Cardiac muscle cell (in vitro differentiated cells and primary cell): ENCODE data around the gene TMEM207. TPM values are rescaled to one million over a fixed set of nuclear protein-coding genes. Genes with fewer than 3 reads are reported as not detected.
A peak's percentile ranks its signal among the peaks of the same experiment; 100 is the strongest.

Experiments used
- DNase-seq, 2 donors: peaks; one replicate each; pipeline versions ENCODE4 v3.0.0 to v3.0.0-alpha.2; 2010 to 2017; ENCODE audit warnings: low read depth in 1 of 2, low spot score in 1 of 2
- H3K27ac ChIP-seq: fragments of 200-600 bp; sonication (generic); 2 replicates; pipeline ENCODE4 v1.5.1; 2016
- H3K27me3 ChIP-seq: fragments of 200-600 bp; sonication (generic); 2 replicates; pipeline ENCODE4 v1.6.0; 2016; ENCODE audit warnings: control low read depth
- H3K36me3 ChIP-seq: fragments of 200-600 bp; sonication (generic); 2 replicates; pipeline ENCODE4 v1.5.1; 2016; ENCODE audit warnings: control low read depth
- H3K4me1 ChIP-seq: fragments of 200-600 bp; sonication (generic); 2 replicates; pipeline ENCODE4 v1.8.1; 2017; ENCODE audit warnings: low read depth, mild to moderate bottlenecking, mixed run types
- H3K4me3 ChIP-seq: fragments of 200-600 bp; sonication (generic); 2 replicates; pipeline ENCODE4 v1.5.1; 2016; ENCODE audit warnings: mild to moderate bottlenecking
- H3K9me3 ChIP-seq: fragments of 200-600 bp; sonication (generic); 2 replicates; pipeline ENCODE4 v1.5.1; 2017; ENCODE audit warnings: low read depth, mild to moderate bottlenecking, control low read depth
- polyA plus RNA-seq: library from polyadenylated mRNA; unstranded; fragments of >200 nt; fragmentation: Nextera tagmentation; extraction: Ambion mirVana; gene quantifications from 2 replicates; pipeline ENCODE4 v1.2.1, GENCODE V29; 2016
- total RNA-seq: library from RNA; depleted of rRNA; stranded (reverse); fragments of >200 nt; gene quantifications from 2 replicates; pipeline ENCODE4 v1.2.3, GENCODE V29; 2016
- TF ChIP-seq, protein P1 (sequence below): IDR thresholded peaks from 2 replicates; pipeline ENCODE4 v1.5.1; 2012; ENCODE audit warnings: low read depth, mild to moderate bottlenecking, low read length

The TMEM207 gene
- total and polyA plus RNA-seq, 2 experiments from 2014 or later: not detected

DNA sequence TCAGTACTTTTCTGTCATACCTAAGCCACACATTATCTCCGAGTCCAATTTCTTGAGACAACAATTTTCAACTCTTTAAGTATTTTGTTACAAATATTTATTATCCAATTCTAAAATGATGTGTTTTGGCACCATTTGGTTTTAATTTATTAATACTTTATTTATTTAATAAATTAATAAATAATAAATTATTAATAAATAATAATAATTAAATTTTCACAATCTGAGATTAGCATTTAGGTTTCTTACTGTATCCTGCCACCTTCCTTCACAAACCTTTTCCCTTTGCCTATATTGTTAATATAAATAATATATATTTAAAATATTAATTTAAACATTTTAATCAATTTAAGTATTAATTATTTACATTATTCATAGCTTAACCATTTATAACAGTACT is 23.9 kb downstream of the TMEM207 start:
- Histone ChIP-seq H3K4me1 (no peaks in the 10 kb centered on the region), H3K4me3 (no peak overlapping the region), H3K9me3 (no peaks in the 10 kb centered on the region), H3K27ac (no peak overlapping the region), H3K36me3 (no peaks in the 10 kb centered on the region), H3K27me3 (no peaks in the 10 kb centered on the region)
- TF ChIP-seq, protein P1, sequence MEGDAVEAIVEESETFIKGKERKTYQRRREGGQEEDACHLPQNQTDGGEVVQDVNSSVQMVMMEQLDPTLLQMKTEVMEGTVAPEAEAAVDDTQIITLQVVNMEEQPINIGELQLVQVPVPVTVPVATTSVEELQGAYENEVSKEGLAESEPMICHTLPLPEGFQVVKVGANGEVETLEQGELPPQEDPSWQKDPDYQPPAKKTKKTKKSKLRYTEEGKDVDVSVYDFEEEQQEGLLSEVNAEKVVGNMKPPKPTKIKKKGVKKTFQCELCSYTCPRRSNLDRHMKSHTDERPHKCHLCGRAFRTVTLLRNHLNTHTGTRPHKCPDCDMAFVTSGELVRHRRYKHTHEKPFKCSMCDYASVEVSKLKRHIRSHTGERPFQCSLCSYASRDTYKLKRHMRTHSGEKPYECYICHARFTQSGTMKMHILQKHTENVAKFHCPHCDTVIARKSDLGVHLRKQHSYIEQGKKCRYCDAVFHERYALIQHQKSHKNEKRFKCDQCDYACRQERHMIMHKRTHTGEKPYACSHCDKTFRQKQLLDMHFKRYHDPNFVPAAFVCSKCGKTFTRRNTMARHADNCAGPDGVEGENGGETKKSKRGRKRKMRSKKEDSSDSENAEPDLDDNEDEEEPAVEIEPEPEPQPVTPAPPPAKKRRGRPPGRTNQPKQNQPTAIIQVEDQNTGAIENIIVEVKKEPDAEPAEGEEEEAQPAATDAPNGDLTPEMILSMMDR: no peak
- DNase-seq: no peak

DNA sequence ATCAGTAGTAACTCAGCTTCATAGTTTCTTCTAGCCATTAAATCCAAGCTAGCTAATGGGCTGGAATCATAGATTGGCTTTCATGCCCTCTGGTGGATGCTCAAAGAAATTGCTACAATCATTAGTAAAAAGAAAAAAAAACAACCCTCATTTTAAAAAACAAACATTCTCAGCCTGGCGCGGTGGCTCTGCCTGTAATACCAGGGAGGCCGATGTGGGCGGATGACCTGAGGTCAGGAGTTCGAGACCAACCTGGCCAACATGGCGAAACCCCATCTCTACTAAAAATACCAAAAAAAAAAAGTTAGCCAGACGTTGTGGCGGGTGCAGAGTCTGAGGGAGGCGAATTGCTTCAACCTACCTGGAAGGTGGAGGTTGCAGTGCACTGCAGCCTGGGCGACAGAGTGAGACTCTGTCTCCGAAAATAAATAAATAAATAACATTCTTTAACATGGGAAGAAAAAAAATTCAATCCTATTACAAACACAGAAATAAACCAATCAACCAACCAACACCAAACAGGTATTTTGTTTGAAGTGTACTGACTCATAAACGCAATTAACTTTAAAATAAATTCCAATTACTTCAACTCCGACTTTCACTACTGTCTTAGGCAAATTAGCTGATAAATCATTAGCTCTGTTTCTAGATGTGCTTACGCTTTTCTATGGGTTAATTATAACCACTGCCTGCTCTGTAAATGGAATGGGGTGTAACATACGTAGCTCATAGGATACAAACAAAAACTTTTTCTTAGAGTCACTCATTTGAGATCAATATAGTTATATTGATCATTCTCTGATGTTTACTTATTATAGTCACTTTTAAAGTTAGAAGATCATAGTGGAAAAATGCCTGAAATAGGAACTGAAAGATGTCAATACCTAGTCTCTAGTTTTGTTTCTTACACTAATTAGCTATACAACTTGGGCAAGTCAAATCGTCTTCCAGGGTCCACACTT is 24.9 kb downstream of the TMEM207 start:
- H3K4me3 ChIP-seq: no peak overlapping the region
- H3K27ac ChIP-seq: no peak overlapping the region
- no peaks in the 10 kb centered on the region for H3K36me3 ChIP-seq
- DNase-seq: peak; percentile 64 to 81
- no peaks in the 10 kb centered on the region for H3K27me3 ChIP-seq
- H3K4me1 ChIP-seq: no peaks in the 10 kb centered on the region
- no peaks in the 10 kb centered on the region for H3K9me3 ChIP-seq
- TF ChIP-seq, protein P1: peak; percentile 67

DNA sequence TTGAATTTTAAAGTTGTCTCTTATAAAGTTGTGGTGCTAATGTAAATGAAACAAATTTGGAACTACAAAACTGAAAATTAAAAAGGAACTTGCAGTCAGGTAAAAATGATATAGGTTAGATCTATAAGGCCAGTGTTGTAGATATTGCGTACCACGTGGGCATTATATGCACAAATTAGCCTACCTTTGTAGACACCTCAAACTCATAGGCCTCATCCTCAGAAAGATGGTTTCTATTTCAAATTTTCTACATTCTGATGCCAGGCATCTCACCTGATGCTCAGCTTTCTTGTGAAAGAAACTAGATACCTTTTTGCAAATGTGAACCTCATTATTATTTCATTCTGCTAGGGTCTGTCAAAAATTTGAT is 25.6 kb downstream of the TMEM207 start:
- DNase-seq: no peak
- H3K36me3 ChIP-seq: no peaks in the 10 kb centered on the region
- H3K27ac ChIP-seq: no peak overlapping the region
- H3K4me3 ChIP-seq: no peak overlapping the region
- no peaks in the 10 kb centered on the region for H3K4me1 ChIP-seq
- TF ChIP-seq, protein P1: no peak
- no peaks in the 10 kb centered on the region for H3K9me3 ChIP-seq
- H3K27me3 ChIP-seq: no peaks in the 10 kb centered on the region

DNA sequence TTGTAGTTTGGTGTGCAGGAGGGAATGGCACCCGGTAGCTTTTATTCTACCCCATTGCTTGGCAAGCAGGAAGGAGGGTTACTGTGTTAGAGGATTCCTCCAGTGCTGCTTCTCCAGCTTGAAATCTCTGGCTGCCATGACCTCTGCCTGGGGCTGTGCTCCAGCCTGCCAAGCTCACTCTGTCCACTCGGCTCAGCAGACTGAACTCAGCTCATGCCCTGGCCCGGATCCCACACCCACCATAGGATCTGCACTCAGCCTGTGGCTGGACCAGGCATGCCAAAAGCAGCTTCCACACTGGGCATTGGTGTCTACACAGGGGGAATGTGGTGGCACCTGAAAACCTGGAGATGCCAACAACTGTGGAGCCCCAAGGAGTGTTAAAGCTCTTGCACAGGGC is 35.4 kb downstream of the TMEM207 start:
- no peak for DNase-seq
- H3K36me3 ChIP-seq: no peaks in the 10 kb centered on the region
- H3K27ac ChIP-seq: no peak overlapping the region
- TF ChIP-seq, protein P1: no peak
- no peak overlapping the region for H3K4me3 ChIP-seq
- no peaks in the 10 kb centered on the region for H3K4me1 ChIP-seq
- H3K9me3 ChIP-seq: no peaks in the 10 kb centered on the region
- H3K27me3 ChIP-seq: no peaks in the 10 kb centered on the region

DNA sequence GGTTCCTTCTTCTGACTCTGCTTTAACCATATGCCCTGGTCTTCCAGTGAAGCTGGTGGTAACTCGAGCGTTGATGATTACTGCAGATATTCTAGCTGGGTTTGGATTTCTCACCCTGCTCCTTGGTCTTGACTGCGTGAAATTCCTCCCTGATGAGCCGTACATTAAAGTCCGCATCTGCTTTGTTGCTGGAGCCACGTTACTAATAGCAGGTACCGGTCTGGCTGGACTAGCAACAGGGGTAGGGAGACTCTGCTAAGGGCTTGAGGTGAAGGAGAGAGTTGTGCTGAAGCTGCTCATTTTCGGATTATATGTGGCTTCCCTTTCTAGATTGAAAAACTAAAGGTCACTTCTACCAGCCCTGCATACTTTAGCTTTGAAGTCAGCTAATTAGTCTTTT is 45.0 kb downstream of the TMEM207 start:
- Histone ChIP-seq H3K4me3 (no peak overlapping the region), H3K36me3 (no peaks in the 10 kb centered on the region), H3K27me3 (no peaks in the 10 kb centered on the region), H3K9me3 (no peaks in the 10 kb centered on the region), H3K4me1 (no peaks in the 10 kb centered on the region), H3K27ac (no peak overlapping the region)
- TF ChIP-seq, protein P1: no peak
- DNase-seq: no peak
